Trophoblast cell (in vitro differentiated cells and primary cell): ENCODE data around the gene USP32.

Experiments used
- DNase-seq, 2 donors: peaks; one replicate each; pipeline ENCODE4 v3.0.0-alpha.2; 2016
- H2AFZ ChIP-seq: 2 replicates; pipeline ENCODE4 v1.6.1; 2013; ENCODE audit warnings: low read length, moderate library complexity, mild to moderate bottlenecking; ENCODE audit not compliant: insufficient read depth, poor library complexity
- H2AK5ac ChIP-seq: 2 replicates; pipeline ENCODE4 v1.6.1; 2013; ENCODE audit warnings: mild to moderate bottlenecking, low read length
- H2BK120ac ChIP-seq: 2 replicates; pipeline ENCODE4 v1.6.1; 2013; ENCODE audit warnings: low read length, mild to moderate bottlenecking, moderate library complexity; ENCODE audit not compliant: insufficient read depth, poor library complexity
- H2BK12ac ChIP-seq: 2 replicates; pipeline ENCODE4 v1.6.1; 2013; ENCODE audit warnings: mild to moderate bottlenecking, low read length, moderate library complexity
- H2BK5ac ChIP-seq: 2 replicates; pipeline ENCODE4 v1.6.1; 2013; ENCODE audit warnings: low read length, low read depth, moderate library complexity, mild to moderate bottlenecking; ENCODE audit not compliant: poor library complexity
- H3K14ac ChIP-seq: 2 replicates; pipeline ENCODE4 v1.6.1; 2013; ENCODE audit warnings: mild to moderate bottlenecking, low read length
- H3K18ac ChIP-seq: 2 replicates; pipeline ENCODE4 v1.6.1; 2013; ENCODE audit warnings: mild to moderate bottlenecking, low read length
- H3K23ac ChIP-seq: 2 replicates; pipeline ENCODE4 v1.6.1; 2013; ENCODE audit warnings: low read length
- H3K27ac ChIP-seq: 2 replicates; pipeline ENCODE4 v1.5.1; 2013; ENCODE audit warnings: low read depth, mild to moderate bottlenecking, inconsistent platforms, low read length, moderate library complexity
- H3K27me3 ChIP-seq: 2 replicates; pipeline ENCODE4 v1.6.1; 2013; ENCODE audit warnings: inconsistent platforms, mild to moderate bottlenecking, low read length, moderate library complexity; ENCODE audit not compliant: insufficient read depth
- H3K36me3 ChIP-seq, 2 experiments: 1 replicate in 1 of 2; 2 replicates in 1 of 2; pipeline ENCODE4 v1.6.1; 2013; ENCODE audit warnings: low read length in 2 of 2, mild to moderate bottlenecking in 2 of 2, moderate library complexity in 1 of 2; ENCODE audit not compliant: insufficient read depth in 2 of 2, control insufficient read depth in 1 of 2
- H3K4ac ChIP-seq: 2 replicates; pipeline ENCODE4 v1.6.1; 2013; ENCODE audit warnings: low read depth, mild to moderate bottlenecking, low read length, moderate library complexity
- H3K4me1 ChIP-seq, 2 experiments: 1 replicate in 1 of 2; 2 replicates in 1 of 2; pipeline ENCODE4 v1.6.1; 2013; ENCODE audit warnings: low read length in 2 of 2, mild to moderate bottlenecking in 2 of 2, moderate library complexity in 1 of 2; ENCODE audit not compliant: insufficient read depth in 2 of 2, control insufficient read depth in 1 of 2
- H3K4me2 ChIP-seq: 2 replicates; pipeline ENCODE4 v1.6.1; 2013; ENCODE audit warnings: inconsistent platforms, mild to moderate bottlenecking, low read length, moderate library complexity
- H3K4me3 ChIP-seq: 2 replicates; pipeline ENCODE4 v1.5.1; 2013; ENCODE audit warnings: mild to moderate bottlenecking, low read depth, low read length, inconsistent platforms
- H3K79me1 ChIP-seq: one replicate; pipeline ENCODE4 v1.6.1; 2013; ENCODE audit warnings: low read length
- H3K79me2 ChIP-seq: 2 replicates; pipeline ENCODE4 v1.6.1; 2013; ENCODE audit warnings: low read length, mild to moderate bottlenecking; ENCODE audit not compliant: control insufficient read depth, insufficient read depth, poor library complexity
- H3K9ac ChIP-seq: 2 replicates; pipeline ENCODE4 v1.6.1; 2013; ENCODE audit warnings: mild to moderate bottlenecking, low read length
- H3K9me3 ChIP-seq: 2 replicates; pipeline ENCODE4 v1.6.1; 2013; ENCODE audit warnings: low read depth, mild to moderate bottlenecking, control low read depth, inconsistent platforms, low read length; ENCODE audit not compliant: insufficient read depth
- H4K12ac ChIP-seq: 2 replicates; pipeline ENCODE4 v1.6.1; 2013; ENCODE audit warnings: low read depth, mild to moderate bottlenecking, low read length, moderate library complexity
- H4K8ac ChIP-seq: 2 replicates; pipeline ENCODE4 v1.6.1; 2013; ENCODE audit warnings: low read depth, mild to moderate bottlenecking, low read length, moderate library complexity
- H4K91ac ChIP-seq: one replicate; pipeline ENCODE4 v1.6.1; 2013; ENCODE audit warnings: low read depth, mild to moderate bottlenecking, low read length, moderate library complexity
- WGBS: extraction: QIAGEN DNeasy Blood & Tissue Kit; methylation state at CpG from one replicate; pipeline ENCODE4 v1.1.7; 2013; ENCODE audit warnings: missing lambda C conversion rate; ENCODE audit not compliant: insufficient read length, insufficient coverage; ENCODE audit errors: extremely low coverage; 5-methylcytosine and 5-hydroxymethylcytosine counted together

USP32 gene

GRCh38 chr17:60396412-60396811, 4.5 kb upstream of the USP32 start:
- no peaks in the 10 kb centered on the region for H3K27me3 ChIP-seq
- H2BK120ac ChIP-seq = no peak overlapping the region
- no peaks in the 10 kb centered on the region for H3K4me1 ChIP-seq
- H3K18ac ChIP-seq = no peak overlapping the region
- H3K79me2 ChIP-seq = peaks cover 7% of the 10 kb centered on the region
- H3K14ac ChIP-seq = no peak overlapping the region
- WGBS = no CpG with 5 or more reads among the region's 3 CpGs
- no peak overlapping the region for H3K4me2 ChIP-seq
- no peak overlapping the region for H3K4ac ChIP-seq
- H2BK12ac ChIP-seq = no peak overlapping the region
- H2BK5ac ChIP-seq = no peak overlapping the region
- H3K27ac ChIP-seq = no peak overlapping the region
- H3K23ac ChIP-seq = no peak overlapping the region
- no peak overlapping the region for H3K9ac ChIP-seq
- no peaks in the 10 kb centered on the region for H3K36me3 ChIP-seq
- peaks cover 14% of the 10 kb centered on the region for H3K79me1 ChIP-seq
- H4K8ac ChIP-seq = no peak overlapping the region
- DNase-seq = peak; percentile 57 to 94
- no peak overlapping the region for H4K12ac ChIP-seq
- H2AK5ac ChIP-seq = no peak overlapping the region
- no peak overlapping the region for H3K4me3 ChIP-seq
- no peak overlapping the region for H2AFZ ChIP-seq
- H4K91ac ChIP-seq = no peak overlapping the region
- no peaks in the 10 kb centered on the region for H3K9me3 ChIP-seq

- peak in 1 of 2 donors; percentile 39 for DNase-seq
- Histone ChIP-seq H3K4me1 (peaks cover 3% of the 10 kb centered on the region in 2 experiments), H2BK12ac (no peak overlapping the region), H3K27ac (no peak overlapping the region), H2AK5ac (no peak overlapping the region), H3K18ac (no peak overlapping the region), H4K8ac (no peak overlapping the region), H3K4me2 (no peak overlapping the region), H2BK120ac (no peak overlapping the region), H3K27me3 (no peaks in the 10 kb centered on the region), H3K9ac (no peak overlapping the region), H2AFZ (no peak overlapping the region), H3K36me3 (no peaks in the 10 kb centered on the region), H3K79me1 (peaks cover 17% of the 10 kb centered on the region), H4K12ac (no peak overlapping the region), H3K9me3 (no peaks in the 10 kb centered on the region), H3K14ac (no peak overlapping the region), H2BK5ac (no peak overlapping the region), H4K91ac (no peak overlapping the region), H3K79me2 (peaks cover 12% of the 10 kb centered on the region), H3K23ac (no peak overlapping the region), H3K4me3 (no peak overlapping the region), H3K4ac (no peak overlapping the region)
- WGBS = no CpG with 5 or more reads among the region's 4 CpGs
Measured at GRCh38 chr17:60395508-60396065, 3.7 kb upstream of the USP32 start.

GRCh38 chr17:60393840-60394723, 2.1 kb upstream of the USP32 start:
- no peaks in the 10 kb centered on the region for H3K27me3 ChIP-seq
- no peak overlapping the region for H3K4me3 ChIP-seq
- no peak overlapping the region for H3K4ac ChIP-seq
- H2AFZ ChIP-seq = no peak overlapping the region
- no peak overlapping the region for H3K4me2 ChIP-seq
- no peaks in the 10 kb centered on the region for H3K9me3 ChIP-seq
- H3K9ac ChIP-seq = no peak overlapping the region
- peak overlapping the region; percentile 27 for H2BK12ac ChIP-seq
- H2BK5ac ChIP-seq = no peak overlapping the region
- no peak overlapping the region for H3K14ac ChIP-seq
- H4K8ac ChIP-seq = no peak overlapping the region
- peak overlapping the region; percentile 15 for H4K12ac ChIP-seq
- H3K79me2 ChIP-seq = peaks cover 12% of the 10 kb centered on the region
- no peak overlapping the region for H3K27ac ChIP-seq
- DNase-seq = peak; percentile 71 to 90
- H4K91ac ChIP-seq = no peak overlapping the region
- no peak overlapping the region for H2BK120ac ChIP-seq
- H2AK5ac ChIP-seq = peak overlapping the region; percentile 70
- H3K4me1 ChIP-seq = peaks cover 3 to 4% of the 10 kb centered on the region in 2 experiments
- WGBS = no CpG with 5 or more reads among the region's 17 CpGs
- H3K79me1 ChIP-seq = peaks cover 17% of the 10 kb centered on the region
- H3K18ac ChIP-seq = no peak overlapping the region
- H3K23ac ChIP-seq = no peak overlapping the region
- no peaks in the 10 kb centered on the region for H3K36me3 ChIP-seq

GRCh38 chr17:60392845-60393702, 1.1 kb upstream of the USP32 start:
- Histone ChIP-seq H4K8ac (peak overlapping the region; percentile 63), H3K4me2 (peak overlapping the region; percentile 88), H3K9me3 (no peaks in the 10 kb centered on the region), H2AFZ (peak overlapping the region; percentile 14), H3K4ac (peak overlapping the region; percentile 13), H3K4me3 (peak overlapping the region; percentile 87), H4K91ac (peak overlapping the region; percentile 65), H3K27ac (peak overlapping the region; percentile 84), H3K9ac (peak overlapping the region; percentile 81), H3K18ac (peak overlapping the region; percentile 45), H3K23ac (no peak overlapping the region), H2BK5ac (peak overlapping the region; percentile 74), H3K27me3 (no peaks in the 10 kb centered on the region), H2BK120ac (no peak overlapping the region), H3K4me1 (peaks cover 3 to 4% of the 10 kb centered on the region in 2 experiments), H2BK12ac (peak overlapping the region; percentile 42), H2AK5ac (peak overlapping the region; percentile 13), H4K12ac (peak overlapping the region; percentile 20), H3K14ac (peak overlapping the region; percentile 82), H3K79me2 (peaks cover 12% of the 10 kb centered on the region), H3K36me3 (no peaks in the 10 kb centered on the region), H3K79me1 (peaks cover 17% of the 10 kb centered on the region)
- DNase-seq = no peak
- no CpG with 5 or more reads among the region's 17 CpGs for WGBS
